NCI-H2171 treated with DMSO at 0.1 percent for 48 hours (cell line): ENCODE data around the gene DNAJB12.
"Not testable (repeated sequence)": the region's sequence is repeated elsewhere in the genome, so short reads cannot be mapped to it uniquely, and the experiment has no call there.

Experiments
- DNase-seq: peaks from one replicate; lab custom pipeline; 2025; lab: John Stamatoyannopoulos, UW

The DNAJB12 gene

GRCh38 chr10:72331575-72332422 lies 22.9 kb downstream of the DNAJB12 start:
- DNase-seq, result peak; percentile 95

- DNase-seq, result no peak
Observed at GRCh38 chr10:72330069-72330426, 24.7 kb downstream of the DNAJB12 start.

- no peak for DNase-seq
Observed at GRCh38 chr10:72329290-72330068, 25.2 kb downstream of the DNAJB12 start.

GRCh38 chr10:72328829-72329204 lies 25.9 kb downstream of the DNAJB12 start:
- no peak for DNase-seq

- no peak for DNase-seq
Observed at GRCh38 chr10:72328045-72328828, 26.5 kb downstream of the DNAJB12 start.

- not testable (repeated sequence) for DNase-seq
Observed at GRCh38 chr10:72326665-72327603, 27.8 kb downstream of the DNAJB12 start.

DNA sequence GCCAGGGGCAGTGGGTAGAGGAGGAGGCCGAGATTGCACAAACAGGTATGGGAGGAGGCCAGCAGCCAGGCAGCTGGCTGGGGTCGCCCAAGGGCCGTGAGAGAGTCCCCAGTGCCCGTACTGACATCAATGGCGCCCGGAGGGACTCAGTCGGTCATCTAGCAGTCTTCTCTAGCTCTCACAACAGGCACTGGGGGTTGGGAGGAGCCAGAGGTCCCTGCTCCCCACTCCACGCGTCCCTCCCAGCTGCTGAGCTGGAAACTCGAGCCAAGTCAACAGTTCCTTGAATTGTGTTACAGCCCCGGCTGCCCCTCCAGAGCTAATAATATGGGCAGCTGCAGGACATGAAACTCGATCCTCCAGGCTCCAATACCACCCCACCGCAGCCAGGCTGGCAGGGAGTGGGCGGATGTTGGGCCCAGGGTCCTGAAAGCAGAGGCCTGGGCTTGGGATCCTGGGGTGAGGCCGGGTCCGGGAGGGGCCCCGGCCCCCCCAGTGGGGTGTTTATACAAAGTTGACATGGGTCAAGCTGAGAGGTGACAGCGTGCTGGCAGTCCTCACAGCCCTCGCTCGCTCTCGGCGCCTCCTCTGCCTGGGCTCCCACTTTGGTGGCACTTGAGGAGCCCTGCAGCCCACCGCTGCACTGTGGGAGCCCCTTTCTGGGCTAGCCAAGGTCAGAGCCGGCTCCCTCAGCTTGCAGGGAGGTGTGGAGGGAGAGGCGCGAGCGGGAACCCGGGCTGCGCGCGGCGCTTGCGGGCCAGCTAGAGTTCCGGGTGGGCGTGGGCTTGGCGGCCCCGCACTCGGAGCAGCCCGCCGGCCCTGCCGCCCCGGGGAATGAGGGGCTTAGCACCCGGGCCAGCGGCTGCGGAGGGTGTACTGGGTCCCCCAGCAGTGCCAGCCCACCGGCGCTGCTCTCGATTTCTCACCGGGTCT lies 29.2 kb downstream of the DNAJB12 start:
- DNase-seq, result peak; percentile 65

- no peak for DNase-seq
Observed at GRCh38 chr10:72323771-72324191, 30.9 kb downstream of the DNAJB12 start.

DNA sequence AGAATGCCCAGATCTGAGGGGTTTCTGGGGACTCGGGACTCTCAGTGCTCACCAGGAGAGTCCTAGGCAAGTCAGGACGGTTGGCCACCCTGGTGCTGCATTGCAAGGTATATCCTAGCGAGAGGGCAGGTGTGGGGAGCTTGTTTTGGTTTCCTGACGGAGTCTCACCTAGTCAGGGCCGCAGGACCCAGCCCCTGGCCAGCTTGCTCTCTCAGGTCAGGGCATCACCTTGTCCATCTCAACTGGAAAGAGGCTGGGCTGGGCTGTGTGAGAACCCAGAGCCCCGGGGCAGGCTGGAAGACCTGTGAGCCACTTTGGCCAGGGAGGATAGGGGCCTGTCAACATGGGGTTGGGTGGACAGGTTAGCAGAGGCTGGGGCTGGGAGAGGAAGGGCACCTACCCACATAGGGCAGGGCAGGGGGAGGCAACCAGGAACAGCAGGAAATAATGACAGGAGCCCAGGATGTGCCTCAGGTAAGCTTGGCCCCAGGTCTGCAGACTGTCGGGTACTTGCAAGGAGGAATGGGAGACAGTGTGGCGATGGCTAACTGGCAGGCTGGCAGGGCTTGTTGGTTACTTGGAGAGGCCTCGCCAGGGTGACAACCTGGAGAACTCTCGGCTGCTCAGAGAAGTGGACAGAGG lies 31.5 kb downstream of the DNAJB12 start:
- no peak for DNase-seq

DNA sequence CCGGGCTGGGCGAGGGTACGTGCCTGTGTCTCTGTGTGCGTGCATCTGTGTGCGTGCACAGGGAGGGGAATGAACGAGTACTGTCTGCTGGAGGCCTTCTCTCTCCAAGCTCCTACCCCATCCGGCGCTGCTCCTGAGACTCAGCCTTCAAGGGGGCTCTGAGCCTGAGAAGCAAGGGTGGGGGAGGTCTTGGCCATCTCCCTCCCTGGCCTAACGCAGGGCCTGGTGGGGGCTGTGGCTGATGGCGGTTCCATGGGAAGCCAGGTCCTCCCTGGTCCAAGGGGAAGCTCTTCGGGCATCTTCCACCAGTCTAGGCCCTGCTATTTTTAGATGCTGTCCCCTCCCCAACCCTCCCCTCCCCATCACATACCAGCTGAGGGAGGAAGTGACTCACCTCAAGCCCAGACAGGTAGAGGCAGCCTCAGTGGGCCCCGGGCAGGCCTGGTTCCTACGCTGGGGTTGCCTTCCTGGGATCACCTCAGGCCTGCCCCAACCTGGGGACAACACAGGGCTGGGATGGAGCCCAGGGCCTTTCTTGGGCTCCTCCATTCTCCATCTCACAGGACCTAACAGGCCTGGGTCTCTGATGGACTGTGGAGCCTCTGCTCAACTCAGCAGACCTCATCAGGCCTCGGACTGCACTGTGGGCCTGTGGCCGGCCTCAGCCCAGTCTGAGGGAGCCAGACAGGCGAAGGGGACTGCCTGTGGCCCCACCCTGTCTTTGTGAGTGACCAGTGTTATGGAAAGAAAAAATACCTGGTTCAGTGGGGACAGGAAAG lies 32.2 kb downstream of the DNAJB12 start:
- no peak for DNase-seq

DNA sequence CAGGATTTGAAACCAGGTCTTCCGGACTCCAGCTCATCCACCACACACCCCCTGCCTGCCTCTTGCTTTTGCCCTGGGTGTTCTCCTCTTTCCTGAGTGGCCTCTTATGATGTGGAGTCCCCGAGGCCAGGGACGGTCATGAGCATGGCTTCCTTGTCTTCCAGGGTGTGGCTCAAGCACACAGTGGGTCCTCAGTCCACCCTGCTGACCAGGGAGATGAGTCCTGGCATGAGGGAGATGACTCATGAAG lies 32.8 kb downstream of the DNAJB12 start:
- no peak for DNase-seq

- DNase-seq, result peak; percentile 62
Observed at GRCh38 chr10:72321248-72322029, 33.3 kb downstream of the DNAJB12 start.

- DNase-seq, result peak; percentile 97
Observed at GRCh38 chr10:72320676-72321247, 34.0 kb downstream of the DNAJB12 start.

- DNase-seq, result peak; percentile 72
Observed at GRCh38 chr10:72319416-72320254, 35.1 kb downstream of the DNAJB12 start.

DNA sequence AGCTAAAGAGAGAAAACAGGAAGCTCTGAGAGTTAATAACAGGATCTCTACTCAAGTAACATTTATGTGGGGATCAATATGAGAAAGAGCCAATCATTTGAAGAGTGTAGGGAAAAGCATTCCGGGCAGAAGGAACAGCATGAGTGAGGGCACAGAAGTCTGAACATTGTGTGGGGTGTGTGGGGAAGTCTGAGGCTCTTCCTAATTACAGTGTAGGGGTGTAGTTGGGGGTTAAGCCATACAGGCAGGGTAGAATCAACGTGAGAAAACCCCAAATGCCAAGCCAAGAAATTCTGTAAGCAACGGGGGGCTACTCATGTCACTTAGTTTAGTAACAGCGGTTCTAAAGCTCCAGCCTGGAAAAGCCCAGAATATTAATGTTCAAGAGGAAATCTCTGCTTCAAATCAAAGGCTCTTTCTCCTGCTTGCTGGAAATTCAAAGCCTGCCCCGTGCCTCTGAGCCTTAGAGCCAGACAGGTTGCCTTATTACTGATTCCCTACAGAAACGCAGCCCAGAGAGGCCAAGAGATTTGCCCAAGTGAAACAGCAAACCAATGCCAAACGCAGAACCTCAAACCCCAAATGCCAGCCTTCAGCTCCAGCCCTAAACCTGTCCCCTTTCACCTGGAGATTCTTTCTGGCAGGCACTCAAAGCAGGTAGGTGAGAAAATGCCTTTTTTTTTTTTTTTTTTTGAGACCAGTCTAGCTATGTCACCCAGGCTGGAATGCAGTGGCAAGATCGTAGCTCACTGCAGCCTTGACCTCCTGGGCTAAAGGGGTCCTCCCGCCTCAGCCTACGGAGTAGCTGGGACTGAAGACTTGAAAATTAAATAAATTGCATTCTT lies 36.1 kb downstream of the DNAJB12 start:
- DNase-seq, result no peak

GRCh38 chr10:72316748-72317435 lies 37.8 kb downstream of the DNAJB12 start:
- DNase-seq, result no peak
